ENCODE data around the gene PDPN.

The PDPN gene

DNA sequence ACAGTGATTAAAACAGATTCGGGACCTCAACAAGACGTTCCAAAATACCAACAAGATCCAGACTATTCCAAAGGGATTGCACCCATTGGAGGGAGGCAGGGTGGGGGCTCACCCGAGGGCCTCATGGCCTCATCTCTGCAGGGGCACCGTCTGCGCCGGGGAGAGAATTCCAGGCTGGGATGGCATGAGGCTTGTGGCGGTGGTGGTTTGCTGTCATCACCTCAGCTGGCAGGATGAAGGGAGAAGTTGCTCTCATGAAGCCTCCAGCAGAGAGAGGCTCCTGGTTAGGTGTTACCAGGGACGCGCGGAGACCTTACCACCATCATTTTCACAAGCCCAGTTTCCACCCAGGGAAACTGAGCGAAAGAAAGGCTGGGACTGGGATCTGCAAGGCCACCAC lies 6.7 kb upstream of the PDPN start:
- no peak for DNase-seq (ENCODE audit: low read depth in 2 of 2, low spot score in 1 of 2)

DNA sequence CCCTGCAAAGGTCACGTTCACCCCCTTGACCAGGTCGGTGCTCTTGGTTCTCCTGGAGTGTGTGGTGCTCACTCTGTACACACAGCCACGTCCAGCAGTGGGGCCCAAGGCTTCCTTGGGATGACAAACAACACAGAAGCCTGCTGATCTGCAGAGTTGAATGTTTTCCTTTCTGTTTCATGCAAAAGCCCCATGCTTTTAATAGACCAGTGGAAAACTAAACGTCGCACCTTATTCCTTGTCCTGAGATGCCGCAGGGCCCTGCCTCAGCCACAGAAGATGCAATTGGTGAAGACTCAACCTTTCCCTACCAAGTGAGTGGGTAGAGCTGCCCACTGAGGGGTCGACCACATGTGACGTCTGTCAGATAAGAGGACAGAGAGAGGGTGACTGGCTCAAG lies 5.8 kb upstream of the PDPN start:
- DNase-seq (ENCODE audit: low read depth in 2 of 2, low spot score in 1 of 2): no peak

DNA sequence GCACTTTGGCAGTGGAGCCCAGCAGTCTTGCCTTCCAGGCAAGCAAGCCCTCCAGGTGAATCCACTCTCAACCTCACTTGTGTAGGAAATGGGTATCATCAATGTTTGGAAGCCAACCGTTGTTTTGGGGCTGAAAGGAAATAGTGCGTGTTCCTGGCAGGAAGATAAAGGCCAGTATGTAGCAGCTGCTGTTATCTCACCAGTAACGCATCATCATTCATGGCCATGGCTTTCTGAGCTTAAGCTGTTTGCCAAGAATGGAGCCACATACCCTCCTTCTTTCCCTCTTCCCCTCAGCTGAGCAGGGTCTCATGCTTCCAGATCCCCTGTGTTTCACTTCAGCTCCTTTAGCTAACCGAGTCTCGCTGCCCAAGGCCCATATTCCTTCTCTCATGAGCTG lies 2.2 kb upstream of the PDPN start:
- DNase-seq (ENCODE audit: low read depth in 2 of 2, low spot score in 1 of 2): no peak

DNA sequence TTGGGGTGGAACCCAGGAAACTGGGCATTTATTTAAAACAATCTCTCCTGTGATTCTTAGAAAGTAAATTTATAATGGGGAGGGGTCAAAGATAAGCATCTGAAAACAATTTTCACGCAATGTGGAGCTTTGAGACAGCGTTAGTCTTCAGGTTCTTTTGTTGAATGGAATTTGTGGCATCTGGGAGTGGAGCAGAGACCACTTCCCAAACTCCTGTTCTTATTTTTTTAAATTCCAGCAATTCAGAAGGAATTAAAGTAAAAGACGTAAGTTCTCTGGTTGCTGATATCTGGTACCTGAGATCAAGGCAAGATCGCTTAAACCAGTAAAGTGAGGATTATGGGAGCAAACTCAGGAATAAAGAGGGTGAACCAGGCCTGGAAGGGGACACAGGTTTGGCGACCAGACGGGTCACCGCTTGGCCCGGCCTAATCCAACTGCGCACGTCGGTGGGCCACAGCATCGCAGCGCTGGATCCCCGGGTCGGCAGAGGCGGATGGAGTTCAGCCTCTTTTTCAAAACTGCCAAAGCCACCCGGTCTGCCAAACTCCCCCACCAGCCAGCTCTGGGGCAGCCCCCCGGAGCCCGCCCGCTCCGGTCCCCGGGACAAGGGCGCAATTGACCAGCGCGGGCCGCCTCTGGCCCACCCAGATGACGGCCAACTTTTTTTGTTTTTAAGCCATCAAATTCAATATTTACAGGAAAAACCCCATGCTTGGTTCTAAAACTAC lies 754 bp upstream of the PDPN start:
- no peak for DNase-seq (ENCODE audit: low read depth in 2 of 2, low spot score in 1 of 2)

DNA sequence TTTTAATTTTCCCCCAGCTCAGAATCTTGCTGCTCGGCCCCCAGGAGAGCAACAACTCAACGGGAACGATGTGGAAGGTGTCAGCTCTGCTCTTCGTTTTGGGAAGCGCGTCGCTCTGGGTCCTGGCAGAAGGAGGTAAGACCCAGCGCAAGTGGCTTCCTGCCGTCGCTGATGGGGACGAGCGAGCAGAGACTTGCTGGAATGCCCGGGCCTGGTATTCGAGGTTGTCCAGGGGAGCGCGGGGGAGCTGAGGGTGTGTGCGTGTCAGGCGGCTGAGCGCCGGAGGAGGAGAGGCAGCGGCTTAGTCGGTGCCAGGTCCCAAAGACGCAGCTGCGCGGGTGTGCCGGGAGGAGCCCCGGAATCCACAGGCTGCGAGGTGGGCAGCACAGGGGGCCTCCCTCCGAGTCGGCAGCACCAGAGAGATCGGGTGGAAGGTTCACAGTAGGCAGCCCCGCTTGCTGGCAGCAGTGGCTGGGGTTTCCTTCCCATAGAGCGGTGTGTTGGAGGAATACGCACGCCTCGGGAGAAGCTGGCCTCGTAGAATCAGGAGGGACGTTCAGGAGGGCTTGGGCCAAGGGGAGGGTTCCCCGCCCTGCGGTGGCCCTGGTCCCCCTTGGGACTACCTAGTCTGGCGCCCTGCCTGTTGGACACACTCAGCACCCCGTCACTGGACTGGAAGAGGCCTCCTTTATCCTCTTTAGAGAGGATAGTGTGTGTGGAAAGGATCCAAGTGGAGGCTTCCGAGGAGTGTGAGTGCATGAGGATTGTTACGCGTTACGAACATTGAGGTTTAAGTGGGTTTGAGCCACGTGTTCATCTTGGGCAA lies 547 bp downstream of the PDPN start:
- no peak for DNase-seq (ENCODE audit: low read depth in 2 of 2, low spot score in 1 of 2)

DNA sequence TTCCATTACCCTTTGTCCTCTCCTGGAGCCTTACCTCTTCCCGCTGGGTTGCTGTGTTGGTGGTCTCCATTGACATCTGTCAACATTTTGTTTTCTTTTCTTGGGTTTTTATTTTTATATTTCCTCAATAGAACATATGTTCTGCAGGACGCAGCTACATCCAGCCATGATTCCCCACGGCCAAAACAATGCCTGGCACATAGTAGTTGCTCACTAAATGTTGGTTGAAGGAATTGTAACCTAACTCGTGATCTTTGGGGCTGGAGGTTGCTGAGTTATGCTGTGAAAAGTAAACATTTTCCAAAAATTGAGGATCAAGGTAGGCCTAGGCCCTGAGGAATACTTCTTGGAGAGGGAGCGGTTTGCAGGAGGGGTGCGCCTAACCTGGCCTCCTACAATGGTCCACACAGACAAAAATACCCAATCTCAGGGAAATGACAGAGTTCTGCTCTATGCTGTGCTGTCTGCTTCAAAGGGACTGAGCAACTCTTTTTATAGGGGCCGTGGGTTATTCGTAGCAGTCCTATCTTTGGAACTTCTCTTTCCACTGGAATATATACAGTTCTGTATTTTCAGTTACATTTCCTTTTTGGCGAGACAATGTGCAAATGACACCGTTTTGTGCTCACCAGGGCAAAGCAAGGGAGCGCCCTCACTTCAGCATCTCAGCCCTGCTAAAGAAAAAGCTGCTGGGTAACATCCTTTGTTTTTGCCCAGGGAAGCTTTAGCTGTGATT lies 1.4 kb downstream of the PDPN start:
- no peak for DNase-seq (ENCODE audit: low read depth in 2 of 2, low spot score in 1 of 2)

DNA sequence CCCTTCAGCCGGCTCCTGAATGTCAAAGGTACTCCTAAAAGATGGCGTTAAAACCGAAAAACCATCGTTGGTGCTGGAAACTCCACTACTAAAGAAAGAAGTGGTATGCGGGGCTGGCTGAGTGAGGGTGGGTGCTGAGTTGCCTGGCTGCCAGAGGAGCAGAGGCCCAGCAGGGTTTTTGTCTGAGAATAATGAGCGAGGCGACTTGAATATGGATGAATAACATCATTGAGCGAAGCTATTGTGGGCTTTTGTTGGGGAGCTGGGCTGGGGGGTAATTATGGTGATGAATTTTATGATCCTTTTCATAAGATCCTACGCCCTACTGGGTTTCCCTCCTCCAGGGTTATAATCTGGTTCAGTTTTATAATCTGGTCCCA lies 2.0 kb downstream of the PDPN start:
- no peak for DNase-seq (ENCODE audit: low read depth in 2 of 2, low spot score in 1 of 2)

DNA sequence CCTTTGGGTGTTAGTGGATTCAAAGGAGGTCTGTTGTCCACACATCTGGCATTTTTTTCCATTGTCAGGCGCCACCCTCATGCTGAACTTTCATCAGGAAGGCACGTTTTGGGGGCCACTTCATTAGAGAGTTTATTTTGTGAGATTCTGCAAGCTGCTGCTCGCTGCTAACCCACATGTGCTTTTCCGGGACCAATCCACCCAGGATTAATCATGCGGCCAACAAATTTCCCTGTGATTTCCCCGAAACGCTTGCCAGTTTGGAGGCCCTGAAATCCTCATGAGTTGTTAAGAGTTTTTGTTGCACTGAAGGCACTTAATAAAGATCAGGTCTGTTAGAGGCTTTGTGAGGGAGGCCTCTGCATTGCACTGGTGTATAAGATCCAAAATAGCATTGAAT lies 2.4 kb downstream of the PDPN start:
- DNase-seq (ENCODE audit: low read depth in 2 of 2, low spot score in 1 of 2): no peak

DNA sequence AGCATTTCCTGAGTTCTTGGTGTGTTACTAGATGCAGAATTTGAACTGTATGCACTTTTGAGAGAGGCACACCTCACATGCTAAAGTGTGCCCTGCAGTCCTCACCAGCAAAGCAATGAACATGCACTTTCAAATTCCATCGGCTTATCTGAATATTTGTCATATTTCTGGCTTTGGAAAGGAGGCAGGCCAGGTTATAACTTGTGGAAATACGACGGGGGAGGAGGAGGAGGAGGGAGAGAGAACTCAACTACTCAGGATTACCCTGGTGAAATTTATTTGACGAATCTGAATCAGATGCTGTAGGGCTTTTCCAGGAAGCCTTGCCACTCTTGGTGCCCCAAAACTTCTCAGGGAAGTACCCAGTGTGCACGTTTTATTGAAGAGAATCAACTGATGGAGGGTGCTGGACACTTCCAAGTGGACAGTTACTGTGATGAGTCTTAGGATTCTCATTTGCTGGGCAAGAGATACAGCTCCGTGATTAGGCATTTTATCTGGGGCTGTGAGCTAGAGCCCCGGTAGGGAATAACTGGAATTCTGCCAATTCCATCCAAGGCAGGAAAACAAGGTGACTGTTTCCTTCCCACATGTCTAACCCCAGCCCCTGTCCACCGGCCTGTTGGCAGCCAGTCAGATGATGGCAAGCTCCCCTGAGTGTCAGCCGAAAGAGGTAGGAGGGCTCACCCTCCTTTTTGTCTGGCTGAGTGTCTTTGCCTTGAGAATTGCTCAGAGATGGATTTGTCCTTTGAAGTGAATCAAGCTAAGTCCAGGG lies 3.8 kb downstream of the PDPN start:
- no peak for DNase-seq (ENCODE audit: low read depth in 2 of 2, low spot score in 1 of 2)

DNA sequence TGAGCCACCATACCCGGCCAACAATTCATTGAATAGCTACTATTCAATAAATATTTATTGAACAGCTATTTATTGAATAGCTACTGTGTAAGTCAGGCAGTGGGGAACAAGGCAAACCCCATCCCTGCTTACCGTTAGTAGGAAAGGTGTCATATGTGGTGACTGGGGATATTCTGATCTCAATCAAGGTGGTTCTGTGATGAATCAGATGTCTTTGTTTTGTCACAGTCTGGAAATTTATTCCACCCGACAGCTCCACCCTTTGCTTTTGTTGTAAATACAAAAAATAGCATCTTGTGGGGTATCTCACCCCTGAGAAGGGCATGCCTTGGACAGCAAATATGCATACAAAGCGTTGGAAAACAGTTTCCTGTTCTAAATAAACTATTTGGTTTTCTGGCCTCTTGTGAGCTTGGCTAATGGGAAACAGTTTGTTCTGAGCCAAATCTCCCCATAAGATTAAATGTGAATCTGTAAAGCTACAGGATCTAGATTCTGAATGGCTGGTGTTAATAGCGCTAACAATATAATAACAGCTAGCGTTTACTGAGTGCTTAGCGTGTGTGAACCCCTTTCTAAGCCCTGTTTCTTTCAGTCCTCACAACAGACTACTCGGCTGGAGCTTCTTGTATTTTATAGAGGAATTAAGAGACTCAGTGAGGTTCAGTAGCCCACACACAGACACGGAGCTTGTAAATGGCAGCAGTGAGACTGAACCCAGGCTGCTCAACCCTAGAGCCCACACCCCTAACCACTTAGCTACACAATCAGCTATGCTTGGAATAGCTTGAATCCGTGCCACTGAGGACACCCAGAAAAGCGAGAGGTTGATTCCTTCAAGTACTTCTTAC lies 5.5 kb downstream of the PDPN start:
- DNase-seq (ENCODE audit: low read depth in 2 of 2, low spot score in 1 of 2): no peak

DNA sequence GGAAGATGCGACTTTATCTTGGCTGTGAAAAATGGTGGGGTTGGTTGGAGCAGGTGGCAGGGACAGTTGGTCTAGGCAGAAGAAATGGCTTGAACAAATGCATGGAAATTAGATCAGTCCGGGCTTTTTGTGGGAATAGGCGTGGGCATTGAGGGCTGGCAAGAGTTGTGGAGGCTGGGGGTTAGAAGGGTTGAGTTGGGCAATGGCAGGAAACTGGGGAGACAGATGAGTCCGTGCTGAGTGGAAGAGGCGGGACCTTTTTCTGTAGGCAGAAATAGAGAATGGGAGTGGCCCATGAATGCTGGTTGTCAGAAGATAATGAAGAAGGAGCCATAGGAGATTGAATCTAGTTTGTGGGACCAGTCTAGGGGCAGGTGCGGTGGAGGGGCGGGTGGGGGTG lies 6.9 kb downstream of the PDPN start:
- no peak for DNase-seq (ENCODE audit: low read depth in 2 of 2, low spot score in 1 of 2)

DNA sequence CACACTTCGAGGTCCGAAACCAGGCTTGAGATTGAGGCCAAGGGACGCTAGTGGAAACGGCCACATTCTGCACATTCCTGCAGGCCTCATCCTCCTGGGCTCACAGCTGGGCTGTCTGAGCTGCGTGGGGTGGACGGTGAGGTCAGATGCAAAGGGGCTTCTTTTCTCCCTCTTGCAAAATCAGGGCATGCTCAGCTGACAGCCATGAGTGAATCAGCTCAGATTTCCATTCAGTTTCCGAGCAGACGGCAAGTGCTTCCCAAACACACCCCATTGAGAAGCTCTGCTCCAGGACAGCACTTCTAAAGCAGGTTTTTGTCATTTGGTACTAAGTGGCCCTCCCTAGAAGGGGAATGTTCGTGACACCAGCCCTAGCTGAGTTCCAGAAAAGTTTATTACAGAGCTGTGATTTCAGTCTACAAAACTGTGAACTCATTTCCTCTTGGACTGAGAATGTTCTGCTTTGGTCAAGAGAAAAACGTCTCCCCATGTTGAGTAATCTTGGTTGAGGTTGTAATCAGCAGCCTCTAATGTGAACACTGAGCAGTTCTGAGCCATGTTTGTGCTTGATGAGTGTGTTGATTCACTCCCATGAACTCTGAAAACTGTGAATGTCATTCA lies 10.0 kb downstream of the PDPN start:
- DNase-seq (ENCODE audit: low read depth in 2 of 2, low spot score in 1 of 2): no peak

DNA sequence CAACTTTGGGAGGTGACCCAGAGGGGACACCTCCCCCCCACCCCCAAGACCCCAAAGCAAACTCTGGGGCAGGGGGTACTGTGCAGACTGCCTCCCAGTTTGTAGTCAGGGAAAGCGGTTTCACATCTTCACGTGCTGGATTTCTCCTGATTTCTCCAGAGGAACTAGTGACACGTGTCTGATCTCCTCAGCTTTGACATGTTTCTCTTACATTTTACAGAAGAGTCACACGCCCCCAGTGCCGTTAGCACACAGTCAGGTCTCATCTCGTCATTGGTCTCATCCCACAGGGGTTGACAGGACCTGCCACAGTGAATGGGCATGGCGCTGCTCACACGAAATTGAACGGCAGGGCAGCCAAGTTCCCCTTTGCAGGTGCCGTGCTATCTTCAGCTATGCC lies 11.8 kb downstream of the PDPN start:
- DNase-seq (ENCODE audit: low read depth in 2 of 2, low spot score in 1 of 2): no peak

DNA sequence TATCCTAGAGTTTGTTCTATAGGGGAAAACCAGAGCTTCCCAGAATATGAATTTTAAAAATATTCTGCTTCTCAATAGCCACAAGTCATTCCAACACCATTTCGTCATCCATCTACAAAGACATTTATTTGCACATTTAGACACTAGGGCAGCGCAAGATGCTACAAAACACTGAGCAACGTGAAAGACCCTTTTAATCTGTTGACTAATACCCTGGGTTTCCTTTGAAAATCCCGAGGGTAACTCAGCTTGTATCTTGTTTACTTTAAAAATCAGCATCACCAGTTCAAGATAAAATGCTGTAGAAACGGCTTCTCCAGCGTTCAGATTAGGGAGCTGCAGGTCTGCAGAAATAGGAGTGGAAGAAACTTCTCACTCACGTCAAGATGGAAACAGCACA lies 13.5 kb downstream of the PDPN start:
- no peak for DNase-seq (ENCODE audit: low read depth in 2 of 2, low spot score in 1 of 2)

DNA sequence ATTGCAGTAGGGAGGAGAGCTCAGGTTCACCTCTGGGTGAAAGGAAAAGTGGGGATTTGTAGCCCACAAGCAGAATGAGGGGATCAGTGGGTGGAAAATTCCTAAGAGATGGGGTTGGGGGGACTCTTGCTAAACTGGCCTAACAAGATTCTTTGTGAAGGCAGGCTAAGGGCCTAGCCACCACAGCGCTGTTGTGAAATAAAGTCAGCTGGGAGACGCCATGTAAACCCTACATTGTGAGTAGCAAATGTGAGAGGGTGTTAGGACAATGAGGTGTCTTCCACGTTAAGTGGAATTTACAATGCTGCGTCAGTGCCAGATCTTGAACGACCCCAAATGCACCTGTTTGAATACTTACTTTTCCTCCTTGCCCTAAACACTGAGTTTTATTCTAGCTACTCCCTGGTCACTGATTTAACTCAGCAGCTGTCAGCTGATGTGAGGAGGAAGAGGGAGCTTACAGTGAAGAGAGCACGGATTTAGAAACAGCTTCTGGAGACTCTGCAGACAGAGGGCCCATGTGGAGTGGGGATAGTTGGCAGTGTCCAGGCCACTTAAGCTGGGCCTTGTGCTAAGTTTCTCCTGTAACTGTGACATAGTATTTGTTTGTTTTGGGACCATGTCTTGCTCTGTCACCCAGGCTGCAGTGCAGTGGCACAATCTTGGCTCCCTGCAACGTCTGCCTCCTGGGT lies 17.3 kb downstream of the PDPN start:
- no peak for DNase-seq (ENCODE audit: low read depth in 2 of 2, low spot score in 1 of 2)

DNA sequence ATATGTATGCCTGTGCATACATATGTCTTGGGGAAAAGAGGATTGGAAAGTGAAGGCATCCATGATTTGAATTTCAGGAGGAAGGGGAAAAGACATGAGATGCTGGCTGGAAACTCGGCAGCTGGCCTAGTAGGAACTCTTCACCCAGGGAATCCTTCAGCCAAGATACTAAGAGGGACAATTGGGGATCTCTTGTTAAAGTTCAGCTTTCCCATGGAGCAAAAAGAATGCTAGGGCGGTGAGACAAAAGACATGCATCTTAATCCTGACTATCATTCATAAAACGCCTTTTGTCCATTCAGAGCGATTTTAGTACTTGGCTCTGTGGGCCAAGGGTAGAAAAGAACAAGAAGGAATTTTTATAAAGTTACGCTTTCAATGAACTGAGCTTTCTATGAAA lies 20.5 kb downstream of the PDPN start:
- DNase-seq (ENCODE audit: low read depth in 2 of 2, low spot score in 1 of 2): no peak

DNA sequence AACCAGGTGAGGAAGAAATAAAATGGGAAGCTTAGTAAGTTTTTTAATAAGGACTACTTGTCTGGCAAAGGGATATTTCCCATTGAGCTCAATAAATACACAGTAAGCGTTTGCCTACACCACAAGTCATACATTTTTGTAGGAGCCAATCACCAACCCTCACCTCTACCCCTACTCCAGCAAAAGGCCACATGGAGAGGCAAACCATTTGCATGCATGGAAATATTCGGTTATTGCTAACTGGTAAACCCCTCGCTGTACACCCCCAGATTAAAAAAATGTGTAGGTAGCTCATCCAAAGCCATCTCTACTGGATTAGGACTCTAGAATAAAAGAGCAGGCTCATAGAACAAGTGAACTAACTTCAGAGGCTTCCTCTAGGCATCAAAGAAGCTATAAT lies 21.1 kb downstream of the PDPN start:
- no peak for DNase-seq (ENCODE audit: low read depth in 2 of 2, low spot score in 1 of 2)

DNA sequence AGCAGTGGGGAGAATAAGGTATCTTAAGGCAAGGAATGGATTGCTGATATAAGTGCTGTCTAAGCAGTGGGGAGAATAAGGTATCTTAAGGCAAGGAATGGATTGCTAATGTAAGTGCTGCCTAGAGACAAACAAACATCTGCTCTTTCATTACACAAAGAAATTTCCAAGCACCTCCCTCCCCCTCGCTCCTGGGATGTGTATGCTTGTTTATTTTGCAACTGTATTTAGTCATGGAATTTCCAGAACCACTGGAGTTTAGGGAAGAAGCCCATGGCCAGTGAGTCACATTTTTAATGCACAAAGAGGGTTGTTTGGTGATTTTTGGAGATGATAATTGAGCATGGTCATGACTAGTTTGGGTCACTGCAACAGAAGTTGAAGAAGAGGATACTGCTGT lies 21.5 kb downstream of the PDPN start:
- DNase-seq (ENCODE audit: low read depth in 2 of 2, low spot score in 1 of 2): no peak

DNA sequence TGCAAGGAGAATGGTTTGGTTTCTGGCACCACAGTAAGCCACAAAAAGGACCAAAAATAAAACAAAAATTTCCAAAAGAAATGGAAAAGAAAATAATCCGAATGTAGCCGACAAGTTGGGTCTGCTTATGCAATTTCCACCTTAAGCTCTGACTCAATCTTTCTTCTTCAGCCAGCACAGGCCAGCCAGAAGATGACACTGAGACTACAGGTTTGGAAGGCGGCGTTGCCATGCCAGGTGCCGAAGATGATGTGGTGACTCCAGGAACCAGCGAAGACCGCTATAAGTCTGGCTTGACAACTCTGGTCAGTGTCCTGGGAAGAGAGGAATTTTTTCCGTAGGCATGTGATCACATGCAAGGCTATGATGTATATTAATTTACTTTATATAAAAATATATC lies 23.4 kb downstream of the PDPN start:
- DNase-seq (ENCODE audit: low read depth in 2 of 2, low spot score in 1 of 2): no peak

Measured in stimulated activated CD8-positive, alpha-beta memory T cell treated with anti-CD3 and anti-CD28 coated beads, Interleukin-4, amount 100 ng/mL, for 4 hours (primary cell).